ENCODE measurements around the gene ZNF674.

- TF ChIP-seq JUN (IDR thresholded peaks at IDR 0.05; ENCODE audit: borderline replicate concordance, insufficient read depth, insufficient read length, low read depth) = no peak
- TF ChIP-seq EZH2 (IDR thresholded peaks at IDR 0.05; ENCODE audit: borderline replicate concordance, low read depth, low read length, severe bottlenecking) = no peak
- no peak for TF ChIP-seq CTCF (IDR thresholded peaks at IDR 0.05; ENCODE audit: extremely low read depth in 1 of 2, insufficient read depth in 1 of 2, low read depth in 1 of 2, low read length in 2 of 2)
- TF ChIP-seq POLR2A (IDR thresholded peaks at IDR 0.05; ENCODE audit: low read depth, low read length) = no peak
- TF ChIP-seq MYC (IDR thresholded peaks at IDR 0.05; ENCODE audit: low read depth, low read length) = no peak
- TF ChIP-seq POLR2AphosphoS5 (IDR thresholded peaks at IDR 0.05; ENCODE audit: insufficient read depth, low read depth, low read length) = no peak
- TF ChIP-seq MAX (IDR thresholded peaks at IDR 0.05; ENCODE audit: insufficient read depth, insufficient read length) = no peak
These were observed 29.7 kb upstream of the ZNF674 start for GRCh38 chrX:46574774-46575381.

Data from endothelial cell of umbilical vein (primary cell).